ENCODE results near the gene ELOVL6. TPM values are rescaled to one million over a fixed set of nuclear protein-coding genes. Genes with fewer than 3 reads are reported as not detected.

ELOVL6 gene
- total and polyA plus RNA-seq, 10 of the 15 experiments (the other 5 are each of a cell fraction or from before 2014, with no cell fraction given), result 3.9 to 33.5 (median 8.1) TPM

- no peak; the same call in 1 of the 2 replicates for TF ChIP-seq STAT1 (conservative IDR thresholded peaks at IDR 0.05)
- TF ChIP-seq CREM (IDR thresholded peaks at IDR 0.05; ENCODE audit: low read depth), result peak; percentile 64; the same call in 1 of the 2 replicates
- TF ChIP-seq FOXM1 (IDR thresholded peaks at IDR 0.05; ENCODE audit: low read depth, low read length), result 0 out of 2 replicates have a peak, but pooled peaks have one; percentile 27
- no peak for TF ChIP-seq SIN3A (IDR thresholded peaks at IDR 0.05; ENCODE audit: low read depth, low read length)
- TF ChIP-seq, protein P1, sequence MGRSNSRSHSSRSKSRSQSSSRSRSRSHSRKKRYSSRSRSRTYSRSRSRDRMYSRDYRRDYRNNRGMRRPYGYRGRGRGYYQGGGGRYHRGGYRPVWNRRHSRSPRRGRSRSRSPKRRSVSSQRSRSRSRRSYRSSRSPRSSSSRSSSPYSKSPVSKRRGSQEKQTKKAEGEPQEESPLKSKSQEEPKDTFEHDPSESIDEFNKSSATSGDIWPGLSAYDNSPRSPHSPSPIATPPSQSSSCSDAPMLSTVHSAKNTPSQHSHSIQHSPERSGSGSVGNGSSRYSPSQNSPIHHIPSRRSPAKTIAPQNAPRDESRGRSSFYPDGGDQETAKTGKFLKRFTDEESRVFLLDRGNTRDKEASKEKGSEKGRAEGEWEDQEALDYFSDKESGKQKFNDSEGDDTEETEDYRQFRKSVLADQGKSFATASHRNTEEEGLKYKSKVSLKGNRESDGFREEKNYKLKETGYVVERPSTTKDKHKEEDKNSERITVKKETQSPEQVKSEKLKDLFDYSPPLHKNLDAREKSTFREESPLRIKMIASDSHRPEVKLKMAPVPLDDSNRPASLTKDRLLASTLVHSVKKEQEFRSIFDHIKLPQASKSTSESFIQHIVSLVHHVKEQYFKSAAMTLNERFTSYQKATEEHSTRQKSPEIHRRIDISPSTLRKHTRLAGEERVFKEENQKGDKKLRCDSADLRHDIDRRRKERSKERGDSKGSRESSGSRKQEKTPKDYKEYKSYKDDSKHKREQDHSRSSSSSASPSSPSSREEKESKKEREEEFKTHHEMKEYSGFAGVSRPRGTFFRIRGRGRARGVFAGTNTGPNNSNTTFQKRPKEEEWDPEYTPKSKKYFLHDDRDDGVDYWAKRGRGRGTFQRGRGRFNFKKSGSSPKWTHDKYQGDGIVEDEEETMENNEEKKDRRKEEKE (IDR thresholded peaks at IDR 0.05), result no peak
- 0 out of 2 replicates have a peak, but pooled peaks have one; percentile 56 for TF ChIP-seq MLLT1 (IDR thresholded peaks at IDR 0.05)
- no peak for TF ChIP-seq ZZZ3 (IDR thresholded peaks at IDR 0.05; ENCODE audit: control insufficient read depth, insufficient read length, low read depth)
- TF ChIP-seq EGR1 (IDR thresholded peaks at IDR 0.05; ENCODE audit: borderline replicate concordance in 1 of 2, low read depth in 2 of 2, low read length in 2 of 2), result 0 out of 3 replicates have a peak, but pooled peaks of 1 of the 2 experiments have one; percentile 40
- no peak for TF ChIP-seq TAF1 (IDR thresholded peaks at IDR 0.05; ENCODE audit: borderline replicate concordance, low read depth, low read length)
- peak; percentile 96 for TF ChIP-seq NR2F1 (conservative IDR thresholded peaks at IDR 0.05)
- no peak for TF ChIP-seq IRF4 (IDR thresholded peaks at IDR 0.05; ENCODE audit: low read depth, low read length)
- peak; percentile 45; the same call in 1 of the 2 replicates for TF ChIP-seq SMAD5 (IDR thresholded peaks at IDR 0.05; ENCODE audit: low read depth)
- TF ChIP-seq, protein P2, sequence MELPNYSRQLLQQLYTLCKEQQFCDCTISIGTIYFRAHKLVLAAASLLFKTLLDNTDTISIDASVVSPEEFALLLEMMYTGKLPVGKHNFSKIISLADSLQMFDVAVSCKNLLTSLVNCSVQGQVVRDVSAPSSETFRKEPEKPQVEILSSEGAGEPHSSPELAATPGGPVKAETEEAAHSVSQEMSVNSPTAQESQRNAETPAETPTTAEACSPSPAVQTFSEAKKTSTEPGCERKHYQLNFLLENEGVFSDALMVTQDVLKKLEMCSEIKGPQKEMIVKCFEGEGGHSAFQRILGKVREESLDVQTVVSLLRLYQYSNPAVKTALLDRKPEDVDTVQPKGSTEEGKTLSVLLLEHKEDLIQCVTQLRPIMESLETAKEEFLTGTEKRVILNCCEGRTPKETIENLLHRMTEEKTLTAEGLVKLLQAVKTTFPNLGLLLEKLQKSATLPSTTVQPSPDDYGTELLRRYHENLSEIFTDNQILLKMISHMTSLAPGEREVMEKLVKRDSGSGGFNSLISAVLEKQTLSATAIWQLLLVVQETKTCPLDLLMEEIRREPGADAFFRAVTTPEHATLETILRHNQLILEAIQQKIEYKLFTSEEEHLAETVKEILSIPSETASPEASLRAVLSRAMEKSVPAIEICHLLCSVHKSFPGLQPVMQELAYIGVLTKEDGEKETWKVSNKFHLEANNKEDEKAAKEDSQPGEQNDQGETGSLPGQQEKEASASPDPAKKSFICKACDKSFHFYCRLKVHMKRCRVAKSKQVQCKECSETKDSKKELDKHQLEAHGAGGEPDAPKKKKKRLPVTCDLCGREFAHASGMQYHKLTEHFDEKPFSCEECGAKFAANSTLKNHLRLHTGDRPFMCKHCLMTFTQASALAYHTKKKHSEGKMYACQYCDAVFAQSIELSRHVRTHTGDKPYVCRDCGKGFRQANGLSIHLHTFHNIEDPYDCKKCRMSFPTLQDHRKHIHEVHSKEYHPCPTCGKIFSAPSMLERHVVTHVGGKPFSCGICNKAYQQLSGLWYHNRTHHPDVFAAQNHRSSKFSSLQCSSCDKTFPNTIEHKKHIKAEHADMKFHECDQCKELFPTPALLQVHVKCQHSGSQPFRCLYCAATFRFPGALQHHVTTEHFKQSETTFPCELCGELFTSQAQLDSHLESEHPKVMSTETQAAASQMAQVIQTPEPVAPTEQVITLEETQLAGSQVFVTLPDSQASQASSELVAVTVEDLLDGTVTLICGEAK (IDR thresholded peaks at IDR 0.05; ENCODE audit: borderline replicate concordance), result peak; percentile 16; the same call in 1 of the 2 replicates
- TF ChIP-seq ETV6 (conservative IDR thresholded peaks at IDR 0.05 in 1 of 2, IDR thresholded peaks at IDR 0.05 in 1 of 2; ENCODE audit: borderline replicate concordance in 1 of 2, low read depth in 1 of 2), result peak in 1 of 2 experiments; percentile 82; a peak in 1 of 4 replicates
- TF ChIP-seq POU2F2 (IDR thresholded peaks at IDR 0.05; ENCODE audit: borderline replicate concordance, low read depth, low read length), result no peak
- TF ChIP-seq ZBTB33 (IDR thresholded peaks at IDR 0.05), result no peak
- no peak for TF ChIP-seq KAT2A (conservative IDR thresholded peaks at IDR 0.05; ENCODE audit: control insufficient read depth, low read depth, low read length)
These were observed at the start of gene ELOVL6 (continued) for GRCh38 chr4:110198435-110199416.
